ENCODE results near the gene PLSCR5.

DNA sequence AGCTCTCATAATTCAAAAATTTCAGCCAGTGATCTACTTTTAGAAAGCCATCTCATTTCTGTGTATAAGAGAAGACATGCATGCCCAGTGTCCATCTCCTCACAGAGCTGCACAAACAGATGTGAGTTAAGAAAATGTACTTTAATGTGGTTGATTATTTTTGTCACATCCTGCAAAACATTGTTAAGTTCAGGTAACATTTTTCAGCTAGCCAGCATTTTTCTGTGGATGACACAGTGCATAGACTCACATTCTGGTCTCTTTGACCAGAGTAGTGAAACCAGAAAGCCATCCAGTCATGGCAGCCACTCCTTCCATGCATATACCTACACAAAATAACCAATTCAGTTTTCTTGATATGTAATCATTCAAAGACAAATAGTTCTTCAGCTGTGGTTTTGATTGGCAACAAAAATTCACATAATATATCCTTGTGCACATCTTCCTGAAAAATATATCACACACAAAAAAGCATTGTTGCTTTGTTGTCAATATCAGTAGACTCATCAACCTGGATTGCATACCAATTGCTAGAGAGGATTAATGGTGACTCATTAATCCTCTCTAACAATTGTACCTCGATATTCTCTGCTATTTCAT lies 58.7 kb downstream of the PLSCR5 start:
- TF ChIP-seq, protein P1, sequence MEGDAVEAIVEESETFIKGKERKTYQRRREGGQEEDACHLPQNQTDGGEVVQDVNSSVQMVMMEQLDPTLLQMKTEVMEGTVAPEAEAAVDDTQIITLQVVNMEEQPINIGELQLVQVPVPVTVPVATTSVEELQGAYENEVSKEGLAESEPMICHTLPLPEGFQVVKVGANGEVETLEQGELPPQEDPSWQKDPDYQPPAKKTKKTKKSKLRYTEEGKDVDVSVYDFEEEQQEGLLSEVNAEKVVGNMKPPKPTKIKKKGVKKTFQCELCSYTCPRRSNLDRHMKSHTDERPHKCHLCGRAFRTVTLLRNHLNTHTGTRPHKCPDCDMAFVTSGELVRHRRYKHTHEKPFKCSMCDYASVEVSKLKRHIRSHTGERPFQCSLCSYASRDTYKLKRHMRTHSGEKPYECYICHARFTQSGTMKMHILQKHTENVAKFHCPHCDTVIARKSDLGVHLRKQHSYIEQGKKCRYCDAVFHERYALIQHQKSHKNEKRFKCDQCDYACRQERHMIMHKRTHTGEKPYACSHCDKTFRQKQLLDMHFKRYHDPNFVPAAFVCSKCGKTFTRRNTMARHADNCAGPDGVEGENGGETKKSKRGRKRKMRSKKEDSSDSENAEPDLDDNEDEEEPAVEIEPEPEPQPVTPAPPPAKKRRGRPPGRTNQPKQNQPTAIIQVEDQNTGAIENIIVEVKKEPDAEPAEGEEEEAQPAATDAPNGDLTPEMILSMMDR (IDR thresholded peaks at IDR 0.05), result no peak
- TF ChIP-seq POLR2A (IDR thresholded peaks at IDR 0.05), result no peak
- TF ChIP-seq EP300 (IDR thresholded peaks at IDR 0.05), result no peak

Data from tibial nerve (tissue), 4 donors.